ENCODE results near the gene SLC25A30. TPM values are rescaled to one million over a fixed set of nuclear protein-coding genes. Genes with fewer than 3 reads are reported as not detected.
"Not testable (repeated sequence)": the region's sequence is repeated elsewhere in the genome, so short reads cannot be mapped to it uniquely, and the experiment has no call there.

The SLC25A30 gene
- total and polyA plus RNA-seq, 2 of the 13 experiments (the other 11 are each of a cell fraction or from before 2014, with no cell fraction given), result 19.6 to 22.5 TPM

- no peak for TF ChIP-seq ZBTB37 (CRISPR knock-in tag; IDR thresholded peaks at IDR 0.05)
- peak; percentile 88 for TF ChIP-seq HNRNPK (IDR thresholded peaks at IDR 0.05; ENCODE audit: low read depth, low read length, poor library complexity, severe bottlenecking)
Measured at GRCh38 chr13:45419945-45420344, 1.8 kb upstream of the SLC25A30 start (continued).

GRCh38 chr13:45419389-45419788 is 1.2 kb upstream of the SLC25A30 start:
- H3K4me3 ChIP-seq (replicated peaks in 1 of 3; ENCODE audit: insufficient read depth in 1 of 3, low read depth in 2 of 3, low read length in 3 of 3); ATAC-seq; H2AFZ ChIP-seq (ENCODE audit: low read length); CTCF ChIA-PET (ENCODE audit: low intra/inter-chr PET ratio, low total read pairs); DNase-seq (ENCODE audit: low spot score); H3K27ac ChIP-seq (ENCODE audit: extremely low read length, insufficient read depth, low read length); H3K36me3 ChIP-seq (replicated peaks in 1 of 2; ENCODE audit: control insufficient read depth in 1 of 2, insufficient read depth in 2 of 2, low read length in 2 of 2); BruUV-seq (replicated peaks); H3K9ac ChIP-seq (ENCODE audit: insufficient read depth, low read depth, low read length); H4K20me1 ChIP-seq (ENCODE audit: insufficient read depth, low read length); H3K9me3 ChIP-seq (ENCODE audit: low read length); H3K4me2 ChIP-seq (ENCODE audit: low read depth, low read length); FAIRE-seq; H3K27me3 ChIP-seq (ENCODE audit: control insufficient read depth in 1 of 2, insufficient read depth in 2 of 2, low read length in 2 of 2): not testable (repeated sequence)
- Histone ChIP-seq H3K79me2 (ENCODE audit: insufficient read depth, low read length) (peaks cover 24% of the 10 kb centered on the region), H3K4me1 (ENCODE audit: insufficient read depth, low read length) (peaks cover 34% of the 10 kb centered on the region)
- POLR2A ChIA-PET, result interaction anchor here (2.1 kb wide), 1 partner anchor 46 kb away, joined by 18 read pairs; the partner anchor contains the start of gene COG3
- intact Hi-C loops (cut with micrococcal nuclease; ENCODE audit: unreplicated experiment), result loop anchor here (5.0 kb wide), 1 partner anchor 73 kb away; no protein-coding TSS in a partner anchor
- WGBS (ENCODE audit: low lambda C conversion rate), result 95% methylated on average over 16 of the region's 16 CpGs
- in situ Hi-C loops (cut with HindIII; ENCODE audit: extremely low pct_ligation_motif_present, low pct_unique_long_range_greater_than_20kb), result loop anchor here (5.0 kb wide), 1 partner anchor 48 kb away; no protein-coding TSS in a partner anchor

GRCh38 chr13:45416516-45417128 is 1.6 kb downstream of the SLC25A30 start:
- in situ Hi-C loops (cut with HindIII; ENCODE audit: extremely low pct_ligation_motif_present, low pct_unique_long_range_greater_than_20kb), result loop anchor here (5.0 kb wide), 1 partner anchor 51 kb away; no protein-coding TSS in a partner anchor
- WGBS (ENCODE audit: low lambda C conversion rate), result 38% methylated on average over 10 of the region's 10 CpGs
- no peaks in the 10 kb centered on the region; a peak in 1 of 5 replicates for H3K27me3 ChIP-seq (ENCODE audit: control insufficient read depth in 1 of 2, insufficient read depth in 2 of 2, low read length in 2 of 2)
- H3K4me3 ChIP-seq (replicated peaks in 1 of 3; ENCODE audit: insufficient read depth in 1 of 3, low read depth in 2 of 3, low read length in 3 of 3), result peak overlapping the region; percentile 82 to 90 (median 85)
- POLR2A ChIA-PET, result interaction anchor here (0.8 to 6.5 kb wide), 6 partner anchors 18 to 75 kb away, joined by 3 to 47 read pairs (median 4); partner anchors contain the start of gene TPT1
- DNase-seq (ENCODE audit: low spot score), result no peak
- BruUV-seq (replicated peaks), result no TSS peak
- no peaks in the 10 kb centered on the region for H3K9me3 ChIP-seq (ENCODE audit: low read length)
- no peak for ATAC-seq
- peaks cover 44% of the 10 kb centered on the region for H3K79me2 ChIP-seq (ENCODE audit: insufficient read depth, low read length)
- 0 out of 5 replicates have a peak, but pooled peaks cover 0 to 5% of the 10 kb centered on the region in 2 experiments for H3K36me3 ChIP-seq (replicated peaks in 1 of 2; ENCODE audit: control insufficient read depth in 1 of 2, insufficient read depth in 2 of 2, low read length in 2 of 2)
- CTCF ChIA-PET (ENCODE audit: low intra/inter-chr PET ratio, low total read pairs), result no interaction called here
- H4K20me1 ChIP-seq (ENCODE audit: insufficient read depth, low read length), result peaks cover 20% of the 10 kb centered on the region; the same call in 1 of the 2 replicates
- intact Hi-C loops (cut with micrococcal nuclease; ENCODE audit: unreplicated experiment), result loop anchor here (2.0 to 5.0 kb wide), 2 partner anchors 56 to 76 kb away; no protein-coding TSS in a partner anchor
- H3K4me1 ChIP-seq (ENCODE audit: insufficient read depth, low read length), result peaks cover 58% of the 10 kb centered on the region
- H2AFZ ChIP-seq (ENCODE audit: low read length), result no peak overlapping the region
- peak overlapping the region; percentile 78 for H3K9ac ChIP-seq (ENCODE audit: insufficient read depth, low read depth, low read length)
- peak overlapping the region; percentile 82 for H3K4me2 ChIP-seq (ENCODE audit: low read depth, low read length)
- TF ChIP-seq MYPOP (CRISPR knock-in tag; IDR thresholded peaks at IDR 0.05) (0 out of 2 replicates have a peak, but pooled peaks have one; percentile 2), CHD4 (IDR thresholded peaks at IDR 0.05; ENCODE audit: borderline replicate concordance, low read length) (peak; percentile 30; the same call in 1 of the 2 replicates), GATAD2A (CRISPR knock-in tag; IDR thresholded peaks at IDR 0.05) (no peak)
- FAIRE-seq, result no peak
- peak overlapping the region; percentile 81 for H3K27ac ChIP-seq (ENCODE audit: extremely low read length, insufficient read depth, low read length)

Measured in HepG2 (cell line).